ENCODE measurements around the gene TMEM17.

DNA sequence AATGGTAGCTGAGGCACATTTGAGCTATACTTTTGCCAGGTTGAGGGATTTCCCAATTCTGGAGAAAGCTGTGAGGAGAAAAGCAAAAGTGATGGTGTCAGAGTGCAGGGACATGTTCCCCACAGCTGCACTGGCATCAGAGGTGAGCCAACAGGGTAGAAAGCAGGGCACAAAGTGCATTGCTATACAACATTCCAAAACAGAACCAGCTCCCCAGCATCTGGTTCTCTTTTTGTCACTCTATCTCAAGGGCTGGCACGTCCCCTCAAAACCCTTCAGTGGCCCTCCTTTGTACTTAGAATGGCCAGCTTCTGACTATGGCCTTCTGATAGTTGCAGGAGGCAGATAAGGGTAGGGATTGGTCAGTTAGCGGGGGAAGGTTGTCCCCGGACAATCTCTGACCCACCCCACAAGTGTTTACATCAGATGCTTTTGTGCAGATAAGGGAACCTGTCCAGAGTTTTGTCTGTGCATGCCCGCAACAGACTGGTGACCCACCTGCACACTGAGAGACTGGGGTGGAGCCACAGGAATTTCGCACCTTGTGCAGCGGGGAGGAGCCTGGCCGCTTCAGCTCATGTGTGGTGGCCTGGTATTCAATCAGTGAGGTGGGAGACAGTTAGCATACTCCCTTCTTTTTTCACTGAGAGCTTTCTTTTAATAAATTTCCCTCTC, 31.0 kb upstream of the TMEM17 start:
- TF ChIP-seq, protein P1, sequence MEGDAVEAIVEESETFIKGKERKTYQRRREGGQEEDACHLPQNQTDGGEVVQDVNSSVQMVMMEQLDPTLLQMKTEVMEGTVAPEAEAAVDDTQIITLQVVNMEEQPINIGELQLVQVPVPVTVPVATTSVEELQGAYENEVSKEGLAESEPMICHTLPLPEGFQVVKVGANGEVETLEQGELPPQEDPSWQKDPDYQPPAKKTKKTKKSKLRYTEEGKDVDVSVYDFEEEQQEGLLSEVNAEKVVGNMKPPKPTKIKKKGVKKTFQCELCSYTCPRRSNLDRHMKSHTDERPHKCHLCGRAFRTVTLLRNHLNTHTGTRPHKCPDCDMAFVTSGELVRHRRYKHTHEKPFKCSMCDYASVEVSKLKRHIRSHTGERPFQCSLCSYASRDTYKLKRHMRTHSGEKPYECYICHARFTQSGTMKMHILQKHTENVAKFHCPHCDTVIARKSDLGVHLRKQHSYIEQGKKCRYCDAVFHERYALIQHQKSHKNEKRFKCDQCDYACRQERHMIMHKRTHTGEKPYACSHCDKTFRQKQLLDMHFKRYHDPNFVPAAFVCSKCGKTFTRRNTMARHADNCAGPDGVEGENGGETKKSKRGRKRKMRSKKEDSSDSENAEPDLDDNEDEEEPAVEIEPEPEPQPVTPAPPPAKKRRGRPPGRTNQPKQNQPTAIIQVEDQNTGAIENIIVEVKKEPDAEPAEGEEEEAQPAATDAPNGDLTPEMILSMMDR (IDR thresholded peaks at IDR 0.05; ENCODE audit: insufficient read depth, low read length), result no peak
- TF ChIP-seq, protein P2, sequence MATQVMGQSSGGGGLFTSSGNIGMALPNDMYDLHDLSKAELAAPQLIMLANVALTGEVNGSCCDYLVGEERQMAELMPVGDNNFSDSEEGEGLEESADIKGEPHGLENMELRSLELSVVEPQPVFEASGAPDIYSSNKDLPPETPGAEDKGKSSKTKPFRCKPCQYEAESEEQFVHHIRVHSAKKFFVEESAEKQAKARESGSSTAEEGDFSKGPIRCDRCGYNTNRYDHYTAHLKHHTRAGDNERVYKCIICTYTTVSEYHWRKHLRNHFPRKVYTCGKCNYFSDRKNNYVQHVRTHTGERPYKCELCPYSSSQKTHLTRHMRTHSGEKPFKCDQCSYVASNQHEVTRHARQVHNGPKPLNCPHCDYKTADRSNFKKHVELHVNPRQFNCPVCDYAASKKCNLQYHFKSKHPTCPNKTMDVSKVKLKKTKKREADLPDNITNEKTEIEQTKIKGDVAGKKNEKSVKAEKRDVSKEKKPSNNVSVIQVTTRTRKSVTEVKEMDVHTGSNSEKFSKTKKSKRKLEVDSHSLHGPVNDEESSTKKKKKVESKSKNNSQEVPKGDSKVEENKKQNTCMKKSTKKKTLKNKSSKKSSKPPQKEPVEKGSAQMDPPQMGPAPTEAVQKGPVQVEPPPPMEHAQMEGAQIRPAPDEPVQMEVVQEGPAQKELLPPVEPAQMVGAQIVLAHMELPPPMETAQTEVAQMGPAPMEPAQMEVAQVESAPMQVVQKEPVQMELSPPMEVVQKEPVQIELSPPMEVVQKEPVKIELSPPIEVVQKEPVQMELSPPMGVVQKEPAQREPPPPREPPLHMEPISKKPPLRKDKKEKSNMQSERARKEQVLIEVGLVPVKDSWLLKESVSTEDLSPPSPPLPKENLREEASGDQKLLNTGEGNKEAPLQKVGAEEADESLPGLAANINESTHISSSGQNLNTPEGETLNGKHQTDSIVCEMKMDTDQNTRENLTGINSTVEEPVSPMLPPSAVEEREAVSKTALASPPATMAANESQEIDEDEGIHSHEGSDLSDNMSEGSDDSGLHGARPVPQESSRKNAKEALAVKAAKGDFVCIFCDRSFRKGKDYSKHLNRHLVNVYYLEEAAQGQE (IDR thresholded peaks at IDR 0.05; ENCODE audit: insufficient replicate concordance, low read depth), result no peak
- TF ChIP-seq POLR2AphosphoS5 (IDR thresholded peaks at IDR 0.05; ENCODE audit: low read depth), result no peak
- no peak for TF ChIP-seq SPI1 (IDR thresholded peaks at IDR 0.05; ENCODE audit: borderline replicate concordance, low read depth)

Data from HL-60 (cell line).